Lower lobe of right lung (tissue), 2 donors: ENCODE measurements around the gene ETHE1. TPM values are rescaled to one million over a fixed set of nuclear protein-coding genes. Genes with fewer than 3 reads are reported as not detected.
A peak's percentile ranks its signal among the peaks of the same experiment; 100 is the strongest.

Experiments
- ATAC-seq, 2 donors: fragments of 200-7000 bp; cut with Tn5 transposase; one replicate each; pipeline ENCODE4 v1.9.1; 2020 to 2022; ENCODE audit warnings: mild to moderate bottlenecking in 2 of 2, moderate library complexity in 2 of 2
- DNase-seq: peaks from one replicate; pipeline ENCODE4 v3.0.0-alpha.2; 2020
- H3K27ac ChIP-seq: fragments of 200-600 bp; one replicate; pipeline ENCODE4 v1.8.0; 2022
- H3K27me3 ChIP-seq: fragments of 200-600 bp; one replicate; pipeline ENCODE4 v1.8.0; 2022; ENCODE audit warnings: low read depth
- H3K36me3 ChIP-seq: fragments of 200-600 bp; one replicate; pipeline ENCODE4 v1.8.0; 2022; ENCODE audit warnings: mild to moderate bottlenecking
- H3K4me1 ChIP-seq: fragments of 200-600 bp; one replicate; pipeline ENCODE4 v1.8.0; 2022
- H3K4me3 ChIP-seq: fragments of 200-600 bp; one replicate; pipeline ENCODE4 v1.8.0; 2022; ENCODE audit warnings: mild to moderate bottlenecking
- H3K9me3 ChIP-seq: fragments of 200-600 bp; one replicate; pipeline ENCODE4 v1.8.0; 2022
- intact Hi-C: fragments of 100-400 bp; cut with DNase I; formaldehyde crosslinking; loops from one replicate; pipeline ENCODE4 v1.11.0; 2022
- total RNA-seq: library from RNA; stranded (reverse); fragmentation: NEBNext Ultra II Directional; extraction: Animal tissue kit (Norgen Biotek cat#: 25700); gene quantifications from one replicate; pipeline ENCODE4 v1.2.1, GENCODE V29; 2021
- TF ChIP-seq, protein P1 (sequence below): fragments of 200-600 bp; IDR thresholded peaks from one replicate; pipeline ENCODE4 v1.8.0; 2022; ENCODE audit warnings: antibody characterized with exemption, mild to moderate bottlenecking
- donor health status: DM: no; HTN: yes; CAD: no; lungs with severe emphysema.

The ETHE1 gene
- total RNA-seq, 1 donor from 2014 or later: 47.4 TPM

DNA sequence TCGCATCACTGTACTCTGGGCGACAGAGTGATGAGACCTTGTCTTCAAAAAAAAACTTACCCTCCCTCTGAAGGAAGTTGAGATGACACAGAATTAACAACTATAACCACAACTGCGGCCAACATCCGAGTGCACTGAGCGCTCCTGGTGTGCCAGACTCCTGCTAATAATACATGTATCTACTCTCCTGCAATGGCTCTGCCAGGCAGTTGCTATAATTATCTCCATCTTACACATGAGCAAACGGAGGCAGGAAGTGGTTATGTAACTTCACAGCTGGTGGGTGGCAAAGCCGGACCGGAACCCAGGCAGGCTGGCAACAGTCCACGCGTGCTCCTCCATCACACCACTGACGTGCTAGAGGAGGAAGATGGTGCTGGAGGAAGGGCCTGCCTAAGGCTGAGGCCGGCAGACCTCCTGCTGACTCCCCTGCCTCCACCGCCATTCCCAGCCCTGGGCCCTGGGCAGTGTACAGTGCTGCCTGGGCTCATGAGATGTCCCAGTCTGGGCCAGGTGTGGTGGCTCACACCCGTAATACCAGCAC lies 35.8 kb upstream of the ETHE1 start:
- peaks cover 44% of the 10 kb centered on the region for H3K36me3 ChIP-seq
- H3K27ac ChIP-seq: peak overlapping the region; percentile 80
- no peaks in the 10 kb centered on the region for H3K27me3 ChIP-seq
- DNase-seq (peak; percentile 88), ATAC-seq (peak; percentile 87 to 88)
- no peaks in the 10 kb centered on the region for H3K9me3 ChIP-seq
- H3K4me3 ChIP-seq: no peak overlapping the region
- TF ChIP-seq, protein P1, sequence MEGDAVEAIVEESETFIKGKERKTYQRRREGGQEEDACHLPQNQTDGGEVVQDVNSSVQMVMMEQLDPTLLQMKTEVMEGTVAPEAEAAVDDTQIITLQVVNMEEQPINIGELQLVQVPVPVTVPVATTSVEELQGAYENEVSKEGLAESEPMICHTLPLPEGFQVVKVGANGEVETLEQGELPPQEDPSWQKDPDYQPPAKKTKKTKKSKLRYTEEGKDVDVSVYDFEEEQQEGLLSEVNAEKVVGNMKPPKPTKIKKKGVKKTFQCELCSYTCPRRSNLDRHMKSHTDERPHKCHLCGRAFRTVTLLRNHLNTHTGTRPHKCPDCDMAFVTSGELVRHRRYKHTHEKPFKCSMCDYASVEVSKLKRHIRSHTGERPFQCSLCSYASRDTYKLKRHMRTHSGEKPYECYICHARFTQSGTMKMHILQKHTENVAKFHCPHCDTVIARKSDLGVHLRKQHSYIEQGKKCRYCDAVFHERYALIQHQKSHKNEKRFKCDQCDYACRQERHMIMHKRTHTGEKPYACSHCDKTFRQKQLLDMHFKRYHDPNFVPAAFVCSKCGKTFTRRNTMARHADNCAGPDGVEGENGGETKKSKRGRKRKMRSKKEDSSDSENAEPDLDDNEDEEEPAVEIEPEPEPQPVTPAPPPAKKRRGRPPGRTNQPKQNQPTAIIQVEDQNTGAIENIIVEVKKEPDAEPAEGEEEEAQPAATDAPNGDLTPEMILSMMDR: no peak
- peaks cover 26% of the 10 kb centered on the region for H3K4me1 ChIP-seq
- intact Hi-C loops: no loop called here

- intact Hi-C loops: no loop called here
- no peak for DNase-seq
- Histone ChIP-seq H3K27me3 (no peaks in the 10 kb centered on the region), H3K27ac (peak overlapping the region; percentile 80), H3K9me3 (no peaks in the 10 kb centered on the region), H3K36me3 (peaks cover 46% of the 10 kb centered on the region), H3K4me3 (no peak overlapping the region), H3K4me1 (peaks cover 27% of the 10 kb centered on the region)
- TF ChIP-seq, protein P1: no peak
- peak in 1 of 2 donors; percentile 27 for ATAC-seq
These were observed 35.3 kb upstream of the ETHE1 start for GRCh38 chr19:43562226-43562697.

DNA sequence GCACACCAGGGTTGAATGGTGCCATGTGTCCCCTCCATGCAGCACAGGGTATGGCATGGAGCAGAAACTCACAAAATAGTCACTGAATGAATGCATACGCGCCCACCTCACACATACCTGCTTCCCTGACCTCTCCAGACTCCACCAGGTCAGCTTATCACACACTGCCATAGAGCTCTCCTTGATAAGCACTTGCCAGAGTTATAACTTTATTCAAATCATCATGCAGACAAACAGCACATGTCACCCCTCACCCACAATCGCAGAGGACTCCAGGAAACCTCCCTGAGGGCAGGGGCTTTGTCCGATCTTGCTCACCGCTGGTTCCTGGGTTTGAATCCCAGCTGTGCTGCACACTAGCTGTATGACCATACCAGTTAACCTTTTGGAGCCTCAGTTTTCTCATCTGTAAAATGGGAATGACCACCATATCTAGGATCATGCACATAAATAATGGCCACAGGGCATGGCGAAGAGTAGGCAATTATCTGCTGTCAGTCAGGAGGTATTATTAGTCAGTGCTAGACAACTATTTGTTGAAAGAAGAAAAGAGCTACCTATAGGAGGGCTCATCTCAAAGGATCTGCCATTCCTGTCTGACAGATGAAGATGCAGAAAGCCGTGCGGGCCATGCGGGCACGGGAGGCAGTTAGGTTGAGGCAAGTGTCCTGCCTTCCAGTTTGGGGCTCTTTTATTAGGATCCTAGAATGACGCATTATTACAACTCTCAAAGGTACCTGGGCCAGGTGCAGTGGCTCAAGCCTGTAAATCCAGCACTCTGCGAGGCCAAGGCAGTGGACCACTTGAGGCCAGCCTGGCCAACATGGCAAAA lies 34.4 kb upstream of the ETHE1 start:
- Histone ChIP-seq H3K27me3 (no peaks in the 10 kb centered on the region), H3K36me3 (peaks cover 54% of the 10 kb centered on the region), H3K4me1 (peaks cover 27% of the 10 kb centered on the region), H3K4me3 (no peak overlapping the region), H3K27ac (no peak overlapping the region), H3K9me3 (no peaks in the 10 kb centered on the region)
- ATAC-seq: no peak
- TF ChIP-seq, protein P1: no peak
- intact Hi-C loops: no loop called here
- no peak for DNase-seq

DNA sequence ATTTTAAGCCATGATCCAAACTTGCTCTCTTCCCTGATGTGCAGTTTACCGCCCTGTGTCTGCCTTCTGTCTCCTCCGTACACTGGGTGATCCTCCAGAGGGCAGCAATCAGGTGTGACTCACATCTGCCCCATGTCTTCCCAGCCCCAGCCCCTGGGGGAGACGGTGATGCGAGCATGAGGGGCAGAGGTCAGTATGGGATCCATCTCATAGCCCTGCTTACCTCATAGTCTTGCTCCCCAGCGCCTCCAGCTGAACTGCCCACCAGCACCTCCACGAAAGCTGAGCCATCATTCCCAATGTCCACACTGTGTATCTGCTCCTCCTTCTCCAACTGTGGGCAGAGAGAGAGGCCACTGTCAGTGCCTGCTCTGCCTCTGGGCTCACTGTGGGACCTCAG lies 33.7 kb upstream of the ETHE1 start:
- TF ChIP-seq, protein P1: no peak
- Histone ChIP-seq H3K4me1 (peaks cover 27% of the 10 kb centered on the region), H3K27me3 (no peaks in the 10 kb centered on the region), H3K4me3 (no peak overlapping the region), H3K27ac (no peak overlapping the region), H3K9me3 (no peaks in the 10 kb centered on the region), H3K36me3 (peaks cover 61% of the 10 kb centered on the region)
- no peak for ATAC-seq
- intact Hi-C loops: no loop called here
- no peak for DNase-seq

- Histone ChIP-seq H3K36me3 (peaks cover 89% of the 10 kb centered on the region), H3K4me1 (peaks cover 5% of the 10 kb centered on the region), H3K27ac (no peak overlapping the region), H3K4me3 (no peak overlapping the region), H3K9me3 (no peaks in the 10 kb centered on the region), H3K27me3 (no peaks in the 10 kb centered on the region)
- TF ChIP-seq, protein P1: peak; percentile 66
- DNase-seq (peak; percentile 64), ATAC-seq (peak; percentile 79 to 83)
- intact Hi-C loops: no loop called here
These were observed 28.3 kb upstream of the ETHE1 start for GRCh38 chr19:43555185-43555770.
